ENCODE results near the gene ABR. TPM values are rescaled to one million over a fixed set of nuclear protein-coding genes. Genes with fewer than 3 reads are reported as not detected.
A peak's percentile ranks its signal among the peaks of the same experiment; 100 is the strongest.

Gene ABR
- total and polyA plus RNA-seq, 4 donors = 2.7 to 12.9 (median 6.8) TPM

DNA sequence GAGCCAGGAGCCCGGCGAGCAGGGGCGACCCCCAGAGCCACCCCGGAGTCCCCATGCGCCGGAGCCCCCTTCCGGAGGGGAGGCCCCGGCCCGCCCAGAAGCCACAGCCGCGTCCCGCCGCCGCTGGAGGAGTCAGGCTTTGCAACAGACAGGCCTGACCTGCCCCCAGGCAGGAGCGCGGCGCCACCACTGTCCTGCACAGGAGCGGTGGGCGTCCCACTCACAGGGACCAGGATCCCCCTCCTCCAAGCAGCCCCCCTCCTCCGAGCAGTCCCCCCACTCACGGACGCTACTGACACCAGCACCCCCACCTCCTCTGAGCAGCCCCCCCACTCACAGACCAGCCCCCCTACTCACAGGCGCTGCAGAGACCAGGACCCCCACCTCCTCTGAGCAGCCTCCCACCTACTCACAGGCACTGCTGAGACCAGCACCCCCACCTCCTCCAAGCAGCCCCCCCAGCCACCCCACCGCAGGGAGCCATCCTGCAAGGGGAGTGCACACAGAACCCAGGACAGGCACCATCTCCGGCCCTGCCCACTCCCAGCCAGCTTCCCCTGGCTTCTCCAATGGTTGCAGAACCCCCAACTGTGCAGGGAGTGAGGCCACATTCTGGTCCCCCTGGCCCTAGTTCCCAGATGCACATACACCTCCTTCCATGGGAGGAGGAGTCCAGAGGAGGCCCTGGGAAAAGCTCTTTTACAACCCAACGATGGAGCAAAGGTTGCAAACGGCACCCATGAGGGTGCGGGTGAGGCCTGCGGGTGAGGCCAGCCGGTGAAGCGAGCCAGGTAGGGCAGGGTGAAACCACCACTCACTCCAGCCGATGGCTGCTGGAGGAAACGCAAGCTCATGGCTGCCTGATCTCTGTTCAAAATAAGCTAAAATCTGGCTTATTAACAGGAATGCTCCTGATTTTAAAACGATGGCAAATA lies 69.9 kb downstream of the ABR start:
- H3K36me3 ChIP-seq (ENCODE audit: control insufficient read depth in 4 of 4, insufficient read depth in 3 of 4, low read depth in 1 of 4, low read length in 3 of 4) = no peaks in the 10 kb centered on the region
- WGBS = 17% methylated on average over 34 of the region's 34 CpGs
- no peak for TF ChIP-seq YY1 (IDR thresholded peaks at IDR 0.05)
- no peak for TF ChIP-seq RAD21 (IDR thresholded peaks at IDR 0.05)
- no peak for TF ChIP-seq EGR1 (IDR thresholded peaks at IDR 0.05; ENCODE audit: low read depth in 2 of 2)
- TF ChIP-seq JUND (IDR thresholded peaks at IDR 0.05) = no peak
- no peak for TF ChIP-seq HNF4A (conservative IDR thresholded peaks at IDR 0.05)
- no peak for TF ChIP-seq RXRA (IDR thresholded peaks at IDR 0.05)
- TF ChIP-seq FOXA1 (IDR thresholded peaks at IDR 0.05) = no peak
- peak overlapping the region in 2 of 3 donors; percentile 23 to 60 for H3K4me3 ChIP-seq (ENCODE audit: low read depth in 1 of 3, low read length in 3 of 3)
- peaks cover 0 to 18% (median 10%) of the 10 kb centered on the region in 4 donors for H3K4me1 ChIP-seq (ENCODE audit: control insufficient read depth in 4 of 4, insufficient read depth in 4 of 4, low read length in 3 of 4)
- H3K9me3 ChIP-seq (ENCODE audit: control insufficient read depth in 4 of 4, low read length in 3 of 4) = no peaks in the 10 kb centered on the region
- no peak overlapping the region for H3K9ac ChIP-seq (ENCODE audit: low read depth in 1 of 2, low read length in 2 of 2)
- peaks cover 0 to 3% (median 0%) of the 10 kb centered on the region in 4 donors for H3K27me3 ChIP-seq (ENCODE audit: control insufficient read depth in 4 of 4, insufficient read depth in 4 of 4, low read length in 3 of 4)
- H3K27ac ChIP-seq (ENCODE audit: low read depth in 1 of 2, low read length in 2 of 2) = peak overlapping the region; percentile 57 to 59
- DNase-seq (ENCODE audit: low spot score) = no peak

DNA sequence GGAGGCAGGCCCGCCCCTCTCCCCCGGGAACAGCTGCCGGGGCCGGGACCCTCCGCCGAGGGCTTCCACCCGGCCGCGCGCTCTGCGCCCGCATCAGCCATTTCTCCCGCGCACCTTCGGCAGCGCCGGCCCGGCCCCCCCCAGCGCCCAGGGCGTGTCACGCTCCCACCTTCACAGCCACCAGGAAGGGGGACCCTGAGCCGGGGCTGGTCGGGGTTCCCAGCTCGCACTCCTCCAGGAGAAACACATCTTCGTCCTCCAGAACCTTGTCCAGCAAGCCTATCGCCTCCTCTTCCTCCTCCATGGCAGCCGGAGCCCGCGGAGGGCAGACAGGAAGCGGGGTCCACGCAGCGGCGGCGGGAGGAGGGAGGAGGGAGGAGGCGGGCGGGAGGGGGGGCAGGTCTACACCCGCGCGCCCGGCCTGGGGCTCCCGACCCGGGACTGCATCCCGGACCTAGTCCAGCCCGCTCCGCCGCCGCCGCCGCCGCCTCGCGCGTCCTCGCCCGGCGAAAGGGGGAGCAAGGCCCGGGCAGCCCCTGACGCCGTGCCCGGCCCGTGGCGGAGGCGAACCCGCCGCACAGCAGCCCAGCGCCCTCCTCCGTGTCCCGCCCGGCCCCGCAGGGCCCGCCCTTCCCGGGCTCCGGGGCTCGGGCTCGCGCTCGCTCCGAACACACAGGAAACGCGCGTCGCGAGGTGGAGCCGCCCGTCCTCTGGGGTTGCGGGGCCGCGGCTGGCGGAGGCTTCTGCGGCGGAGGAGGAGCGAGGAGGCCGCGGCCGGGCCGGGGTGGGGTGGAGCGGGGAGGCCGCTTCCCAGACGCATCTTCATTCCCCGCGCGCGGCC lies 70.8 kb downstream of the ABR start:
- Histone ChIP-seq H3K9me3 (ENCODE audit: control insufficient read depth in 4 of 4, low read length in 3 of 4) (no peaks in the 10 kb centered on the region), H3K4me3 (ENCODE audit: low read depth in 1 of 3, low read length in 3 of 3) (peak overlapping the region in 2 of 3 donors; percentile 51 to 60), H3K9ac (ENCODE audit: low read depth in 1 of 2, low read length in 2 of 2) (no peak overlapping the region), H3K4me1 (ENCODE audit: control insufficient read depth in 4 of 4, insufficient read depth in 4 of 4, low read length in 3 of 4) (peaks cover 0 to 18% (median 9%) of the 10 kb centered on the region in 4 donors), H3K36me3 (ENCODE audit: control insufficient read depth in 4 of 4, insufficient read depth in 3 of 4, low read depth in 1 of 4, low read length in 3 of 4) (no peaks in the 10 kb centered on the region), H3K27me3 (ENCODE audit: control insufficient read depth in 4 of 4, insufficient read depth in 4 of 4, low read length in 3 of 4) (peaks cover 0 to 3% (median 0%) of the 10 kb centered on the region in 4 donors), H3K27ac (ENCODE audit: low read depth in 1 of 2, low read length in 2 of 2) (peak overlapping the region; percentile 57 to 59)
- TF ChIP-seq, protein P1, sequence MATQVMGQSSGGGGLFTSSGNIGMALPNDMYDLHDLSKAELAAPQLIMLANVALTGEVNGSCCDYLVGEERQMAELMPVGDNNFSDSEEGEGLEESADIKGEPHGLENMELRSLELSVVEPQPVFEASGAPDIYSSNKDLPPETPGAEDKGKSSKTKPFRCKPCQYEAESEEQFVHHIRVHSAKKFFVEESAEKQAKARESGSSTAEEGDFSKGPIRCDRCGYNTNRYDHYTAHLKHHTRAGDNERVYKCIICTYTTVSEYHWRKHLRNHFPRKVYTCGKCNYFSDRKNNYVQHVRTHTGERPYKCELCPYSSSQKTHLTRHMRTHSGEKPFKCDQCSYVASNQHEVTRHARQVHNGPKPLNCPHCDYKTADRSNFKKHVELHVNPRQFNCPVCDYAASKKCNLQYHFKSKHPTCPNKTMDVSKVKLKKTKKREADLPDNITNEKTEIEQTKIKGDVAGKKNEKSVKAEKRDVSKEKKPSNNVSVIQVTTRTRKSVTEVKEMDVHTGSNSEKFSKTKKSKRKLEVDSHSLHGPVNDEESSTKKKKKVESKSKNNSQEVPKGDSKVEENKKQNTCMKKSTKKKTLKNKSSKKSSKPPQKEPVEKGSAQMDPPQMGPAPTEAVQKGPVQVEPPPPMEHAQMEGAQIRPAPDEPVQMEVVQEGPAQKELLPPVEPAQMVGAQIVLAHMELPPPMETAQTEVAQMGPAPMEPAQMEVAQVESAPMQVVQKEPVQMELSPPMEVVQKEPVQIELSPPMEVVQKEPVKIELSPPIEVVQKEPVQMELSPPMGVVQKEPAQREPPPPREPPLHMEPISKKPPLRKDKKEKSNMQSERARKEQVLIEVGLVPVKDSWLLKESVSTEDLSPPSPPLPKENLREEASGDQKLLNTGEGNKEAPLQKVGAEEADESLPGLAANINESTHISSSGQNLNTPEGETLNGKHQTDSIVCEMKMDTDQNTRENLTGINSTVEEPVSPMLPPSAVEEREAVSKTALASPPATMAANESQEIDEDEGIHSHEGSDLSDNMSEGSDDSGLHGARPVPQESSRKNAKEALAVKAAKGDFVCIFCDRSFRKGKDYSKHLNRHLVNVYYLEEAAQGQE (IDR thresholded peaks at IDR 0.05) = no peak
- TF ChIP-seq HNF4A (conservative IDR thresholded peaks at IDR 0.05) = no peak
- TF ChIP-seq FOXA2 (IDR thresholded peaks at IDR 0.05) = no peak
- no peak for TF ChIP-seq EGR1 (IDR thresholded peaks at IDR 0.05; ENCODE audit: low read depth in 2 of 2)
- no peak for DNase-seq (ENCODE audit: low spot score)
- WGBS = 1% methylated on average over 103 of the region's 103 CpGs

DNA sequence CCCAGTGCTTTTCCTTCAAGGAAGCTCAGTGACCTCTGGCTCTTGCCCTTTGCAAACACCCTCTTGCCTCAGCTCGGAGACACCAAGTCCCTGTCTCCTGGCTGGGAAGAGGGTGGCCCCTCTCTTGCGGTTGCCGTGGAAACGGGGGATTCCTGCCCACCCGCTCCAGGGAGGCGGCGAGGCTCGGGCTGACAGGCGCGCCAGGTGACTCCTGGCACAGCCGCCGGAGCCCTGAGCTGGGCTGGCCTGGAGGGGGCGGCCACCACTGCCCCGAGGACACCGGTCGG lies 71.4 kb downstream of the ABR start:
- TF ChIP-seq, protein P2, sequence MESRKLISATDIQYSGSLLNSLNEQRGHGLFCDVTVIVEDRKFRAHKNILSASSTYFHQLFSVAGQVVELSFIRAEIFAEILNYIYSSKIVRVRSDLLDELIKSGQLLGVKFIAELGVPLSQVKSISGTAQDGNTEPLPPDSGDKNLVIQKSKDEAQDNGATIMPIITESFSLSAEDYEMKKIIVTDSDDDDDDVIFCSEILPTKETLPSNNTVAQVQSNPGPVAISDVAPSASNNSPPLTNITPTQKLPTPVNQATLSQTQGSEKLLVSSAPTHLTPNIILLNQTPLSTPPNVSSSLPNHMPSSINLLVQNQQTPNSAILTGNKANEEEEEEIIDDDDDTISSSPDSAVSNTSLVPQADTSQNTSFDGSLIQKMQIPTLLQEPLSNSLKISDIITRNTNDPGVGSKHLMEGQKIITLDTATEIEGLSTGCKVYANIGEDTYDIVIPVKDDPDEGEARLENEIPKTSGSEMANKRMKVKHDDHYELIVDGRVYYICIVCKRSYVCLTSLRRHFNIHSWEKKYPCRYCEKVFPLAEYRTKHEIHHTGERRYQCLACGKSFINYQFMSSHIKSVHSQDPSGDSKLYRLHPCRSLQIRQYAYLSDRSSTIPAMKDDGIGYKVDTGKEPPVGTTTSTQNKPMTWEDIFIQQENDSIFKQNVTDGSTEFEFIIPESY (IDR thresholded peaks at IDR 0.05) = no peak
- TF ChIP-seq NR2F2 (IDR thresholded peaks at IDR 0.05) = peak; percentile 46
- H3K4me1 ChIP-seq (ENCODE audit: control insufficient read depth in 4 of 4, insufficient read depth in 4 of 4, low read length in 3 of 4) = peaks cover 0 to 18% (median 9%) of the 10 kb centered on the region in 4 donors
- H3K9me3 ChIP-seq (ENCODE audit: control insufficient read depth in 4 of 4, low read length in 3 of 4) = no peaks in the 10 kb centered on the region
- H3K27me3 ChIP-seq (ENCODE audit: control insufficient read depth in 4 of 4, insufficient read depth in 4 of 4, low read length in 3 of 4) = peaks cover 0 to 3% (median 0%) of the 10 kb centered on the region in 4 donors
- H3K4me3 ChIP-seq (ENCODE audit: low read depth in 1 of 3, low read length in 3 of 3) = peak overlapping the region in 1 of 3 donors; percentile 60
- peak overlapping the region in 1 of 2 donors; percentile 57 for H3K27ac ChIP-seq (ENCODE audit: low read depth in 1 of 2, low read length in 2 of 2)
- WGBS = 4% methylated on average over 16 of the region's 16 CpGs
- no peak for DNase-seq (ENCODE audit: low spot score)
- H3K9ac ChIP-seq (ENCODE audit: low read depth in 1 of 2, low read length in 2 of 2) = no peak overlapping the region
- H3K36me3 ChIP-seq (ENCODE audit: control insufficient read depth in 4 of 4, insufficient read depth in 3 of 4, low read depth in 1 of 4, low read length in 3 of 4) = no peaks in the 10 kb centered on the region

Data from liver (tissue), 9 donors.